ENCODE measurements around the gene CAPN5. TPM values are rescaled to one million over a fixed set of nuclear protein-coding genes. Genes with fewer than 3 reads are reported as not detected.

CAPN5 gene
- polyA plus RNA-seq, 2 of the 4 experiments (the other 2 are of a cell fraction), result 9.4 to 12.9 TPM

- TF ChIP-seq CTCF (IDR thresholded peaks at IDR 0.05), result no peak
- TF ChIP-seq E2F6 (IDR thresholded peaks at IDR 0.05; ENCODE audit: borderline replicate concordance, low read depth), result no peak
Measured at GRCh38 chr11:77068457-77069335, 1.9 kb downstream of the CAPN5 start (continued).

- TF ChIP-seq EHMT2 (IDR thresholded peaks at IDR 0.05; ENCODE audit: low read depth), result no peak
- no peak for TF ChIP-seq RARB (CRISPR knock-in tag; IDR thresholded peaks at IDR 0.05)
Measured at GRCh38 chr11:77069336-77069968, 2.7 kb downstream of the CAPN5 start.

GRCh38 chr11:77069969-77070582 is 3.3 kb downstream of the CAPN5 start:
- ATAC-seq (no peak), FAIRE-seq (no peak), DNase-seq (ENCODE audit: low read depth in 1 of 2, low spot score in 1 of 2) (no peak)
- Histone ChIP-seq H3K27ac (no peak overlapping the region), H3K4me2 (no peak overlapping the region), H3K4me1 (peaks cover 46% of the 10 kb centered on the region), H3K9me3 (no peaks in the 10 kb centered on the region), H3K4me3 (no peak overlapping the region)
- TF ChIP-seq BCL3 (IDR thresholded peaks at IDR 0.05), result no peak
- TF ChIP-seq CHD4 (IDR thresholded peaks at IDR 0.05; ENCODE audit: borderline replicate concordance), result no peak
- no peak for TF ChIP-seq JUN (IDR thresholded peaks at IDR 0.05)
- no peak for TF ChIP-seq CHD2 (IDR thresholded peaks at IDR 0.05; ENCODE audit: low read length, partially characterized antibody)
- ChIA-PET POLR2A (no interaction called here), CTCF (interaction anchor here (0.9 to 4.1 kb wide), 8 partner anchors 9 to 150 kb away, joined by 3 to 29 read pairs (median 4); no protein-coding TSS in a partner anchor)
- 88% methylated on average over 7 of the region's 8 CpGs for WGBS (ENCODE audit: missing lambda C conversion rate)

More at GRCh38 chr11:77069336-77069968, 2.7 kb downstream of the CAPN5 start:
- no peak for FAIRE-seq
- no peak for ATAC-seq
- no peak overlapping the region for H3K4me2 ChIP-seq
- no peak for DNase-seq (ENCODE audit: low read depth in 1 of 2, low spot score in 1 of 2)
- H3K4me1 ChIP-seq, result peaks cover 40% of the 10 kb centered on the region
- no peaks in the 10 kb centered on the region for H3K9me3 ChIP-seq
- POLR2A ChIA-PET, result no interaction called here
- WGBS (ENCODE audit: missing lambda C conversion rate), result 86% methylated on average over 6 of the region's 6 CpGs
- H3K27ac ChIP-seq, result no peak overlapping the region
- CTCF ChIA-PET, result interaction anchor here (1.0 to 4.1 kb wide), 5 partner anchors 13 to 150 kb away, joined by 3 to 29 read pairs (median 4); no protein-coding TSS in a partner anchor
- H3K4me3 ChIP-seq, result no peak overlapping the region

GRCh38 chr11:77071077-77071476 is 4.3 kb downstream of the CAPN5 start:
- ChIA-PET CTCF (interaction anchor here (0.7 to 4.1 kb wide), 6 partner anchors 8 to 349 kb away, joined by 3 to 29 read pairs (median 4); no protein-coding TSS in a partner anchor), POLR2A (no interaction called here)

More at GRCh38 chr11:77071077-77071476, 4.3 kb downstream of the CAPN5 start:
- Histone ChIP-seq H3K4me2 (no peak overlapping the region), H3K27ac (no peak overlapping the region), H3K4me1 (peaks cover 50% of the 10 kb centered on the region), H3K9me3 (no peaks in the 10 kb centered on the region), H3K4me3 (no peak overlapping the region)
- TF ChIP-seq MAX (IDR thresholded peaks at IDR 0.05) (no peak), ZNF302 (CRISPR knock-in tag; IDR thresholded peaks at IDR 0.05) (no peak), HES2 (IDR thresholded peaks at IDR 0.05) (no peak), RNF2 (IDR thresholded peaks at IDR 0.05; ENCODE audit: borderline replicate concordance, low read depth) (no peak), HEYL (CRISPR knock-in tag; IDR thresholded peaks at IDR 0.05) (no peak), CBX2 (IDR thresholded peaks at IDR 0.05; ENCODE audit: borderline replicate concordance, low read depth) (no peak), MYC (IDR thresholded peaks at IDR 0.05; ENCODE audit: borderline replicate concordance, low read length) (no peak), ATOH8 (CRISPR knock-in tag; IDR thresholded peaks at IDR 0.05; ENCODE audit: low read depth) (no peak), ELK1 (IDR thresholded peaks at IDR 0.05; ENCODE audit: low read depth, low read length) (no peak), ZSCAN20 (CRISPR knock-in tag; IDR thresholded peaks at IDR 0.05) (no peak), JUN (IDR thresholded peaks at IDR 0.05) (no peak), POLR2A (IDR thresholded peaks at IDR 0.05; ENCODE audit: low read length) (no peak), JUNB (IDR thresholded peaks at IDR 0.05) (no peak), HDAC2 (IDR thresholded peaks at IDR 0.05) (no peak), RARB (CRISPR knock-in tag; IDR thresholded peaks at IDR 0.05) (no peak), KDM1A (IDR thresholded peaks at IDR 0.05; ENCODE audit: low read depth) (no peak), ZFP36 (IDR thresholded peaks at IDR 0.05; ENCODE audit: borderline replicate concordance, partially characterized antibody) (no peak)
- no peak for DNase-seq (ENCODE audit: low read depth in 1 of 2, low spot score in 1 of 2)
- WGBS (ENCODE audit: missing lambda C conversion rate), result 96% methylated on average over 4 of the region's 7 CpGs
- ATAC-seq, result no peak
- FAIRE-seq, result no peak
